Measurements from ENCODE around the gene SPRED3. TPM values are rescaled to one million over a fixed set of nuclear protein-coding genes. Genes with fewer than 3 reads are reported as not detected.
A peak's percentile ranks its signal among the peaks of the same experiment; 100 is the strongest.

The SPRED3 gene
- total RNA-seq, 4 donors from 2014 or later = 0.44 to 7.1 (median 0.96) TPM

GRCh38 chr19:38371081-38371480 lies 17.4 kb upstream of the SPRED3 start:
- H3K27ac ChIP-seq = no peak overlapping the region
- intact Hi-C loops (cut with DNase I) = loop anchor here (5.0 kb wide), 2 partner anchors 34 to 129 kb away; partner anchors contain the start of gene CATSPERG
- no peaks in the 10 kb centered on the region for H3K9me3 ChIP-seq
- no peaks in the 10 kb centered on the region for H3K36me3 ChIP-seq
- H3K27me3 ChIP-seq = no peaks in the 10 kb centered on the region
- no peak for DNase-seq
- peaks cover 8 to 14% of the 10 kb centered on the region in 2 donors for H3K4me1 ChIP-seq
- 76 to 79% methylated on average over 6 of the region's 6 CpGs for WGBS, 2 donors
- no peak overlapping the region for H3K4me3 ChIP-seq (replicated peaks in 1 of 3)
- TF ChIP-seq CTCF (IDR thresholded peaks at IDR 0.05) (no peak), POLR2A (IDR thresholded peaks at IDR 0.05) (no peak)

GRCh38 chr19:38373907-38374331 lies 14.6 kb upstream of the SPRED3 start:
- peaks cover 14 to 15% of the 10 kb centered on the region in 2 donors for H3K4me1 ChIP-seq
- H3K4me3 ChIP-seq (replicated peaks in 1 of 3) = no peak overlapping the region
- TF ChIP-seq CTCF (IDR thresholded peaks at IDR 0.05) (no peak), POLR2A (IDR thresholded peaks at IDR 0.05) (no peak)
- no peaks in the 10 kb centered on the region for H3K9me3 ChIP-seq
- no peaks in the 10 kb centered on the region for H3K27me3 ChIP-seq
- WGBS, 2 donors = 38 to 40% methylated on average over 6 of the region's 6 CpGs
- H3K27ac ChIP-seq = peak overlapping the region; percentile 22 to 90 (median 71)
- peaks cover 0 to 6% of the 10 kb centered on the region in 2 donors for H3K36me3 ChIP-seq
- no peak for DNase-seq
- intact Hi-C loops (cut with DNase I) = loop anchor here (5.0 kb wide), 2 partner anchors 37 to 132 kb away; partner anchors contain the start of gene CATSPERG

- 0 to 1% methylated on average over 17 to 57 of the region's 65 CpGs for WGBS, 2 donors
- DNase-seq = peak; percentile 100
- Histone ChIP-seq H3K27ac (peak within 1 kb of the TSS; percentile 86 to 90 (median 86)), H3K9me3 (no peaks in the 10 kb centered on the region), H3K36me3 (peaks cover 0 to 12% of the 10 kb centered on the region in 2 donors), H3K27me3 (no peaks in the 10 kb centered on the region), H3K4me3 (replicated peaks in 1 of 3) (peak within 1 kb of the TSS; percentile 69 to 99 (median 85)), H3K4me1 (peaks cover 14 to 15% of the 10 kb centered on the region in 2 donors)
- TF ChIP-seq CTCF (IDR thresholded peaks at IDR 0.05) (peak in 2 of 6 experiments; percentile 9 to 16), POLR2A (IDR thresholded peaks at IDR 0.05) (peak; percentile 41 to 98)
- intact Hi-C loops (cut with DNase I) = loop anchor here (5.0 kb wide), 2 partner anchors 37 to 132 kb away; partner anchors contain the start of gene CATSPERG
Measured at GRCh38 chr19:38374332-38375097, 14.0 kb upstream of the SPRED3 start, which contains the start of gene PSMD8. PSMD8 (plus strand) TSS chr19:38374571; CDS start chr19:38374602, 31 bp downstream.

GRCh38 chr19:38375098-38375493 lies 13.4 kb upstream of the SPRED3 start:
- Histone ChIP-seq H3K27me3 (no peaks in the 10 kb centered on the region), H3K4me1 (peaks cover 14 to 15% of the 10 kb centered on the region in 2 donors), H3K9me3 (no peaks in the 10 kb centered on the region), H3K27ac (peak overlapping the region; percentile 86 to 90 (median 86)), H3K4me3 (replicated peaks in 1 of 3) (peak overlapping the region; percentile 69 to 99 (median 85)), H3K36me3 (peaks cover 0 to 16% of the 10 kb centered on the region in 2 donors)
- WGBS, 2 donors = 1% methylated on average over 18 of the region's 18 CpGs
- intact Hi-C loops (cut with DNase I) = no loop called here
- no peak for TF ChIP-seq POLR2A (IDR thresholded peaks at IDR 0.05)
- DNase-seq = no peak

- WGBS, 2 donors = 76 to 89% methylated on average over 3 to 5 of the region's 5 CpGs
- TF ChIP-seq POLR2A (IDR thresholded peaks at IDR 0.05) = no peak
- no peak for TF ChIP-seq CTCF (IDR thresholded peaks at IDR 0.05)
- no peaks in the 10 kb centered on the region for H3K9me3 ChIP-seq
- H3K4me1 ChIP-seq = peaks cover 14 to 15% of the 10 kb centered on the region in 2 donors
- H3K27me3 ChIP-seq = no peaks in the 10 kb centered on the region
- peak overlapping the region in 1 of 3 donors; percentile 85 for H3K4me3 ChIP-seq (replicated peaks in 1 of 3)
- peaks cover under 1 to 22% of the 10 kb centered on the region in 2 donors for H3K36me3 ChIP-seq
- no peak overlapping the region for H3K27ac ChIP-seq
- intact Hi-C loops (cut with DNase I) = no loop called here
- no peak for DNase-seq
Measured at GRCh38 chr19:38375748-38376147, 12.7 kb upstream of the SPRED3 start.

Measured in thyroid gland (tissue), 4 donors.